ENCODE measurements around the gene LIMS1.
"Not testable (repeated sequence)": the region's sequence is repeated elsewhere in the genome, so short reads cannot be mapped to it uniquely, and the experiment has no call there.

Gene LIMS1, protein sequence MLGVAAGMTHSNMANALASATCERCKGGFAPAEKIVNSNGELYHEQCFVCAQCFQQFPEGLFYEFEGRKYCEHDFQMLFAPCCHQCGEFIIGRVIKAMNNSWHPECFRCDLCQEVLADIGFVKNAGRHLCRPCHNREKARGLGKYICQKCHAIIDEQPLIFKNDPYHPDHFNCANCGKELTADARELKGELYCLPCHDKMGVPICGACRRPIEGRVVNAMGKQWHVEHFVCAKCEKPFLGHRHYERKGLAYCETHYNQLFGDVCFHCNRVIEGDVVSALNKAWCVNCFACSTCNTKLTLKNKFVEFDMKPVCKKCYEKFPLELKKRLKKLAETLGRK

DNA sequence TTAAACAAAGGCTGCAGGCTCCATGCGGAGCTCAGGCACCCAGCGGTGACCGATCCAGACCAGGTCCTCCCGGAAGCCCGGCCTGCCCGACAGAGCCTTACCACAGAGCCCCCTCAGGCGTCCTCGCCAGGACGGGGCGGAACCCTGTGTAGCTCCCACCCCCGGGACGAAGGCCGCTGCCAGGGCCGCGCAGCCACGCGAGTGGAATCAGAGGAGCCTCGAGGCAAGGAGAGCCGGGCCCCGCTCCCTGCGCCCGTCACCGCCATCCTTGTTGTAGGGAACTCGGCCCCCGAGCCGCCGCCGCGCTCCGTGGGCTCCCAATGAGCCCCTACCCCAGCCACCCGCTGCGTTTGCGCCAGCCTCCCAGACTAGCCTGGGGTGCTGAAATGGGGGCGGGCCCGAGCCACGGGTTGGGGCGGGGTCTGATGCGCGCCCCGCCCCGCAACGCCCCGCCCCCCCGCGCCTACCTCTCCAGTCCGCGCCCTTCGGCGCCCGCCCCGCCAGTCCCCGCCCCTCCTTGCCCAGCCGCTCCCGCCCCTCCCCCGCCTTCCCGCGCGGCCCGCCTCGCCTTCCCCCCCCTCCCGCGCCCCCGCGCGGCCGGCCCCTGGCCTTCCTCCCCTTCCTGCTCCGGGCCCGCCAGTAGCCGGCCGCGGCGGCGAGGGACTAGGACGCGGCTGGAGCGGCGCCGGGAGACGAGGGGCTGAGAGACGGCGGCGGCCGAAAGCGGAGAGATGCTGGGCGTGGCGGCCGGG, at the start of gene LIMS1:
LIMS1 (plus strand) TSS at position 639 of the 752 bp plus-strand sequence; CDS start at position 732, 93 bp downstream.
- peak; percentile 87 for DNase-seq

DNA sequence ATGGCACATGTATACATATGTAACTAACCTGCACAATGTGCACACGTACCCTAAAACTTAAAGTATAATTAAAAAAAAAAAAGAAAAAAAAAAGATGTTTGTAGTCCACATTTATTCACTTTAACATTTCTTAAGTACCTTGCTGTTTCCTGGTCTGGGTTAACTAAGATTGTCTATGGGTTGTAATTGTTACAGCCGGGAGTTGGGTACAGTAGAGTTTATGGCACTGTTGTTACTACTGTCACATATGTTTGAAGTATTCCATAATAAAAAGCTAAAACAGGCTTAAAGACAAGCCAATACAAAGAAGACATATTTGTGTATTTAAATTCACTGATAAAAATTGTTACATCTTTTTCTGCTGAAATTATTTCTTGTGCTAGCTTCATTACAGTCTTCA, 49.0 kb upstream of the LIMS1 start:
- DNase-seq: no peak

DNA sequence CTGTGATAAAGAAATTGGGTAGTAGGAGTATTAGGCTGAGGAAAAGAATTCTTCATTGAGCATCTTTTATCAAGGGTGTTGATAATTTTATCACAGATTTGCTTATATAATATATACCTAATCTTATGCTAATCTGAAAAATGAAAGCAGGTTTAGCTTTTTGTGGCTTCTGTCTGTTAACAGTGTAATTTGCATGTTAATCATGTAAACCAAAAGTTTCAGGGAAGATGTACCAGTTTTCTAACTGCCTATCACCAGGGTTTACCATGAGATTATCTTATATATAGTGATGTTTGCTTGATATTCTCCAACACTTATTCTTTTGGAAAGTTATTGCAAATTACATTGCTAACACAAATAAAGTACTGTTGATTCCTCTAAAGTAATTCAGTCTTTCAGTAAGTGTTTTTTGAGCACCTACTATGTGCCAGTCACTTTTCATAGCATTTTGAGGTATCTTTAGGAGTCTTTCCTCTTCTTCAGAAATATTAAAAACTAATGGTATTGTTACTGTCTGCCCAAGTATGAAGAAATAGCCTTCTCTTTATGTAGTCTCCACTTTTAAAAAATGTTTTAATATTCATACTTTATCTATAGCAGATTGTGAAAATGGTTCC, 43.7 kb upstream of the LIMS1 start:
- DNase-seq: no peak

DNA sequence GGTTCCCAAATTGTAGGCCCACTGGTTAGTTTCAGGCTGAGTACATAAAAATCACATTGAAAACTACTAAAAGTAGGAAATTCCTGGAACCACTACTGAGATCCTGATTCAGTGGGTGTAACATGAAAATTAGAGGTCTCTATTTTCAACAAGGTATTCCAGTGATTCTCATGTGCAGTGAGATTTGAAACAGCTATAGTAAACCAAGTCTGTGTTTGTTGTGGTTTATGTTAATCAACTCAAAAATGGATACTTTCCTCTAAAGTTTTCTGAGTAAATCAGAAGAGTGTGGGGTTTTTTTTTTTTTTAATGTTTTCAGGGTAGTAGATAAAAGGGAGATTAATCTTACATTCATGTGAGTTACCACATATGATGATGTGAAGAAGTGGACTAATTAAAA, 42.4 kb upstream of the LIMS1 start:
- DNase-seq: no peak

DNA sequence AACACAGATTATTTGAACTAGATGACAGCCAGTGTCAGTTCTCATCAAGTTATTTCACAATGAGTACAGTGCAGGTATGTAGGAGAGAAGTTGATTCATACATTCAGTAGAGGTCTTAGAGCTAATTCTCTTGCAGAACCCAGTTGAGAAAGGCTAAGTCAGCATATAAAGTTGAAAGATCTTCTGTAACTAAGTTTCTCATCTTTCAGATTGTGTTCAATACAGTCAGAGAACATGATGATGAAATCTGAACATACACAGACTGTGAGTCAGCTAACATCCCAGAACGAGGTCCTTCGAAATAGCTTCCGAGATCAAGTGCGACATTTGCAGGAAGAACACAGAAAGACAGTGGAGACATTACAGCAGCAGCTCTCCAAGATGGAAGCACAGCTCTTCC, 41.9 kb upstream of the LIMS1 start:
- no peak for DNase-seq

DNA sequence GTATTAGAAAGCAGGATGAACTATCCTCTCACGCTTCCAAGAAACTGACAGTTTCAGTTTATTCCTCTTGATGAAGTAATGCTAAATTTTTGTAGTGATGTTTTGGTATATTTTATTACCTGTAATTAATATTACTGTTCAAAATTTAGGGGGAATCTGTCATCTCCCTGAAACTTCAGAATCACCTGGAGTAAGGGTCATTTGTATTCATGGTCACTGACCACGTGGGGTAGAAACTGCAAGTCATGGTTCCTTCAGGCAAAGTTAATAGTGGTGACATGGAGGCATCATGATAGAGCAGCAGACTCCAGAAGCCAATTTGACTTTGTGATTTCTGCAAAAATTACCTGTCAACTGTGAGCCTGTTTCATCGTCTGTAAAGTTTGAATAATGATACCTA, 38.1 kb upstream of the LIMS1 start:
- not testable (repeated sequence) for DNase-seq

DNA sequence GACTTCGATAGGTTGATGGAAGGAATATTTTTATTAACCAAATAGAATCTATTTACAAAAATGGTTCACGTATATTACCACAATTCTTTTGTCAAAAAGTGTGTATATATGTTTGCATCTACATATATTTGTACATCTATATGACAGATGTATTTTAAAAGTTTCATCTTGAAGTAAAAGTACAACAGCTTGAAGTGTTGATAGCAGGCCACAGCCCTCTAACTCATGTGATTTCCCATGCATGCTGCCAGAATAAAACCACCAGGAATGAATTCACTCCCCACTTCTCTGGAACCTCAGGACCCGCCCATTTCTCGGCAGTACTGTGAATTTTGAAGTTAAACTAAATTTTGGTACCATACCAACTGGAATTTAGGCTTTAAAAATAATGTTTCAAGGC, 26.6 kb upstream of the LIMS1 start:
- not testable (repeated sequence) for DNase-seq

DNA sequence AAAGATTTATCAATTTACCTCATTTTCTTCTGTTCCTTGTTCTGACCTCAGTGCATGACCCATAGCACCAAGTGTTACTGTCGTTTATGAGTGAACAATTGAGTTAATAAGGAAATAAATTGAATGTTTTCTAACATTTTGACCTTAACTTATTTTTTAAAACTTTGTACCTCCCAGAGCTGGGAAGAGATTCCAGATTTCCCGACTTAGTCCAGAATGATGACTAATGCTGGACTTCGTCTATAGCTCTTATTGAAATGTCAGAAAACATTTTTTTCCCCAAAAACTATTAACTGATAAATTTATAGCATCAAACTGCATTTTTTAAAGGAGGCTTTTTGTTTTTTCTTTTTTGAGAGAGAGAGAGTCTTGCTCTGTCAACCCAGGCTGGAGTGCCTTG, 21.8 kb upstream of the LIMS1 start:
- not testable (repeated sequence) for DNase-seq

DNA sequence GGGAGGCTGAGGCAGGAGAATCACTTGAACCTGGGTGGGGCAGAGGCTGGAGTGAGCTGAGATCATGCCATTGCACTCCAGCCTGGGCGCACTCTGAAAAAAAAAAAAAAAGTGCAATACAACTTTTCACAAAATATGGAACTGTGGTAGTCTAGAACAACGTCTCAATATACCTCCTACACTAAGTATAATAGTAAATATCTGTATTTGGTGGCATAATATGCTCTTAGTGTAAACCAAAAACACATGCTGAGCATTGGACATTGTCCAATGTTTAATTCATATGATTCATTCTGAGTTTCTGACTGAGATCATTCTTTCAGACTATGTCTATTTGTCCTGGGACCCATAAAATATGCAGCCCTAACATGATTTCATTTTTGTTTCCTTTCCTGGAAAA, 19.8 kb upstream of the LIMS1 start:
- not testable (repeated sequence) for DNase-seq

DNA sequence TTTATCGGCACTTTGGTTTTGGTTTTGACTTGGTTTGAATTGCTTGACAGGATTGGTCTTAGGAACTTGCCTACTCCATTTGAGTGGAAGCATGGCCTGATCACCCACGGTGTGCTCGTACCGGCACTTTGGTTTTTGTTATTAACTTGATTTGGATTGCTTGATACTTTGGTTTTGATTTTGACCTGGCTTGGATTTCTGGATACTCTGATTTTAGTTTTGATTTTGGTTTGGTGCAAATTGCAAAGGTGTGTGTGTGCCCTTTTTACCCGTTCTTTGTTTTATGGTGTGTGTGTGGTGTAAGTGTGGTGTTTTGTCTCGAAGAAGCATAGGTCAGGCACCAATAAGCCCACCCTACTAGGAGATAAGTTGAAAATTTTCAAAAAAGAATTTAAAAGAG, 9.6 kb upstream of the LIMS1 start:
- not testable (repeated sequence) for DNase-seq

DNA sequence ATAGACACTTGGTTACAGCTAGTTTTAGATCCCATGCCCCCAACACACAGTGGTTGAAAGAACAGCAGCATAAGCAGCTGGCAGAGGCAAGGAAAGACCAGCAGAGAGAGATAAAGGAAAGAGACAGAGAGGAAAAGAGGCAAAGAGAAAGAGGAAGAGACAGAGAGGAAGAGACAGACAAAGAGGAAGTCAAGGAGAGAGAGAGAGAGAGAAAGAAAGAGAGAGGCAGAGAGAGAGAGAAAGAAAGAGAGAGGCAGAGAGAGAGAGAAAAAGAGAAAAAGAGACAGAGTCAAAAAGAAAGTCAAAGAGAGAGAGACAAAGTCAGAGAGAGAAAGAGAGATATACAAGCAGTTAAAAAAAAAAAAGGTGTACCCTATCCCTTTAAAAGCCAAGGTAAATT, 9.0 kb upstream of the LIMS1 start:
- not testable (repeated sequence) for DNase-seq

DNA sequence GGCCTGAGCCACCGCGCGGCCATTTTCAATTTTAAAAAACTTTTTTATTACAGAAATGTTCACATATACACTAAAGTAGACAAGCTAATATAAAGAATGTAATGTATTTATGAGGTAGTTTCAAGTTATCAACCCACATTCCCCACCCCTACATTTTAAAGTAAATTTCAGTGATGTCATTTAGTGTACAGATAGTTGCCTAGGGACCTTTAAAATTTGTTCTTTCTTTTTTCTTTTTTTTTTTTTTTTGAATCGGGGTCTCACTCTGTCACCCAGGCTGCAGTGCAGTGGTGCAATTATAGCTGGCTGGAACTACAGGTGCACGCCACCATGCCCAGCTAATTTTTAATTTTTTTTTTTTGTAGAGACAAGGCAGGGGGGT, 2.6 kb upstream of the LIMS1 start:
- no peak for DNase-seq

DNA sequence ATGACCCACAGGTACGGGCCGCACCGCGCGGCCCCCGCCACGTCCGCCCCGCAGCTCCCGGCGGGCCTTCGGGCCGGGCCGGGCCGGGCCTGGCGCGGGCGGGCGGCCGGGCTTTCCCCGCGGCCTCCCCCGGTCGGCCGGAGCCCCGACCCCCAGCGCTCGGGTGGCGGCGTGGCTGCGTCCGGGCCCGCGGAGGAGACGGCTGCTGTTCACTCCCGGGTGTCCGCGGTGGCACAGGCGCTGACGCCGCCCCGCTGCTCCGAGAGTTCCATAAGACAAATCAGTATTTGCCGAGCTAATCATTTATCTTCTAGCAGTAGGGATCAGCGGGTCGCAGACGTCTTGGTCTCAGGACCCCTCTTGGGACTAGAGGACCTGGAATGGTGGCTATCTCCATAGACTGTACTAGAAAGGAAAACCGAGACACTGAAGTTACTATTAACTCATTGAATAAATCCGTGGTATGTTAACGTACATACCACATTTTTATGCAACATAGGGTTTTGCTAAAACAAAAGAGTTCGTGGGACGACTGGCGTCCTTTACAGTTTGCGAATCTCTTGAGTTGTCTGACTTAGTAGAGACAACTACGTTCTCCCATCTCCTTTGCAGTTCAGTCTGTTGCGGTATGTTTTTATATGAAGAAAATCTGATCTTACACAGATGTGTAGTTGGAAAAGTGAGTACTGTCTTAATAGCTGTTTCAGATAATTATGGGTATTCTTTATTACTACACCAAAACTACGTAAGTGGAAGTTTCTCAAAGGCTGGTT, 500 bp downstream of the LIMS1 start:
- DNase-seq: peak; percentile 14

DNA sequence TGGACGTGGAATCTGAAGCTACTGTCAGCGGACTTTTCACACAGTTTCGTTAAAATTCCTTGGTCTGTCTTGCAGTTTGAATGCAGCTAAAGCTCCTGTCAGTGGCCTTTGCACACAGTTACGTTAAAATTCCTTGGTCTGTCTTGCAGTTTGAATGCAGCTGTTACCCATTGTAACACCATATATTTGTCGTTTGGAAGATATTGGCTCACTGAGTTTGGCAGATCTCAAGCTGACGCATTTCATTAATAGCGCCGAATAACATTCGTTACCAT, 1.0 kb downstream of the LIMS1 start:
- DNase-seq: no peak

DNA sequence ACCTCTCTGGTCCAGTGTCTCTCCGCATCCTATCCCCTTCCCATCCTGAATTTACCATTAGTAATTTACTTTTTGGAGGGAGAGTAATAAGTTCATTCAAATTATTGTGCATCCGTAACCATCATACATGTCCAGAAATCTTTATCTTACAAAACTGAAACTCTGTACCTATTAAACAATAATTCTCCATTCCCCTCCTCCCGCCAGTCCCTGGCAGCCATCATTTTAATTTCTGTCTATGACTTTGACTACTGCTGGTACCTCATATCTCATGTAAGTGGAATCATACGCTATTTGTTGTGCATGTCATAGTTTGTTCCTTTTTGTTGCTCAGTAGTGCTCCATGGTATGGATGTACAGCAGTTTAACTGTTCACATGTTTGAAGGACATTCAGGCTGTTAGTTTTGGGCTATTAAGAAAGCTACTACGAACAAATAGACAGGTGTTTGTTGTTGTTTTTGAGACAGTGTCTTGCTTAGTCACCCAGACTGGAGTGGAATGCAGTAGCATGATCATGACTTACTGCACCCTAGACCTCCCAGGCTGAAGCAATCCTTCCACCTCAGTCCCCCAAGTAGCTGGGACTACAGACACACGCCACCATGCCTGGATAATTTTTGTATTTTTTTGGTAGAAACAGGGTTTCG, 2.0 kb downstream of the LIMS1 start:
- DNase-seq: no peak

DNA sequence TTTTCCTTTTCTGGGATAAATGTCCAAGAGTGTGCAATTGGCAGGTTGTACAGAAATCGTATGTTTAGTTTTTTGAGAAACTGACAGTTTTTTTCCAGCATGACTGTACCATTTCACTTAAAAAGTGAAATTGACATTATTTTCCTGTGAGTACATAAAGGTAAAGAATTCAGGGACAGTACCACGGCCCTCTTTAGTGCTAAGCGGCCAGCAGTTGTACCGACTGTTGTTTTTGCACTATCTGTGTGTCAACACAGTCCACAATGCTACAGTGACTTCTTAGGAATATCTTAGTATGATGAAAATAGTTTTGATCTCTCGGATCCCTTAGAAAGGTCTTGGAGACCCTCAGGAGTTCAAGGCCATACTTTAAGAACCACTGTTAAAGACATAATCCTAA, 2.6 kb downstream of the LIMS1 start:
- no peak for DNase-seq

DNA sequence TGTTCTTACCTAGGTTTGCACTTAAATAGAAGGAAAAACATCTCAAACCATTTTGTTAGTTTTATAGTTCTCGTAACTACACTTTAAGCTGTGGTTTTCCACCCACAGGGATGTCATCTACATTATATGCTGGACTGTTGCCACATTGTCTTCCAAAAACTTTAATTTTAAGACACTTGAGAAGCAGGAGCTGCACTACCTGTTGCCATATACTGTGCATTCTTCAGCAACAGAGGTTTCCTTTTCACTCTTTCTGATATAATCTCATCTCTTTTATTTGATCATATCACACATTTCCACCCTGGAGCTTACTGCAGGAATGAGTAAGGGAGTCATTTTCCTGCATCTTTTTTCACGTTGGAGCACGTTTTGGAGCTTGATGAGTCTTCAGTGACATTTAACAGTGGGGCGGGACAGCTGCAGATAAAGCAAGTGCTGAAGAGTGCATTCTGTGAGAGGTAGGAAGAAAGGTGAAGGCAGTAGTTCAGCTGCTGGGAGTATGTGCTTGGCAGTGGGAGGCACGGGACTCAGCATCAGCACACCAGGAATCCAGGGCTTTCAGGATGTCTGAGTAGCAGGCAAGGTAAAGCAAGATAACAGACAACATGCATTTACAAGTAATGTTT, 3.8 kb downstream of the LIMS1 start:
- no peak for DNase-seq

DNA sequence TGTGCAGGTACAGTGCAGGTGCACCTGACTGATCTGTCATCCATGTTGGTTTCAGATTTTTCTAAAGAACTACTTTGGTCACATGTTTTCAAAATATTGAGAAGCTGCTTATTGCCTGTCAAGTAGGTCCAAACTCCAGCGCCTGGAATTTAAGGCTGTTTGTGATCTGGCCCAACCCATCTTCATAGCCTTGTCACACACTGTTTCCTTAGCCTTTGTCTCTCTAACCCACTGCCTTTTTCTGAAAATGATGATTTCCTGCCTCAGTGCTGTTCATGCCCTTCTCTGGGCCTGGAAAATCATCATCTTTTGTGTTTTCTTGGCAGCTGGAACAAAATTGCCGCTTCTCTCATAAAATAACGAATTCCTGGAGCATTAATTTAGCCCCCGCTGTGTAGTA, 7.2 kb downstream of the LIMS1 start:
- DNase-seq: no peak

DNA sequence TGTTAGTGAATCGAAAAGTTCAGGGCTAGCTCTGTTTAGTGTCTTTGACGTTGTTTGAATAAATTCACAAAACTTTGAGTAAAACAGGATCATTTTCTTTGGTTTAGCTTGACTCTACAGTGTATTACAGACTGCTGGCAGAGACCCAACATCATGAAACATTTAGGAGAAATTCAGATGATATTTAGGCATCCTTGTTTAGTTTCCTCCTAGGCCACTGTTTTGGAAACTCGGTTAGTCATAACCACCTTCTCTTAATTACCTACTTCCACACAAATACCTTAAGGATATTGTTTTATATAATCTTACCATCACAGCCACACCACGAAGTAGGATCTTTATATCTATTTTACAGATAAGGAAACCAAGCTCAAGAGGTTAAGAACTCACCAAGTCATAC, 7.8 kb downstream of the LIMS1 start:
- no peak for DNase-seq

DNA sequence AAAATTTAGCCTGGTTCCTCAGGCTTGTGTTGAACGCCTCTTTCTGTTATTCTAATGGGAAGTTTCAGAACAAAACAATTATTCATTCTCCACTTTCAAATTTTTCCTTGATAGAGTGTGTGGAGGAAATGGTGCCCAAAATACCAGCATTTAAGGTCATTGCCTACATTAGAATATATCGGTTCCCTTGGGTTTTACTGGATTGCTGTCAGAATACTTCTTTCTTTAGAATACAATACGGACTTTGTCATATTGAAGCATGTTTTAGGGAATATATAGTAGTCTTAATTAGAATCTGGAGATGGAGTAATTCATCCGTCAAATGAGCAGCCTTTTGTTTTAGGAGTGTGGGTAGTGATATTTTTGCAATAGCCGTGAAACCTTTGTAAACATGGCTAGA, 13.3 kb downstream of the LIMS1 start:
- DNase-seq: no peak

DNA sequence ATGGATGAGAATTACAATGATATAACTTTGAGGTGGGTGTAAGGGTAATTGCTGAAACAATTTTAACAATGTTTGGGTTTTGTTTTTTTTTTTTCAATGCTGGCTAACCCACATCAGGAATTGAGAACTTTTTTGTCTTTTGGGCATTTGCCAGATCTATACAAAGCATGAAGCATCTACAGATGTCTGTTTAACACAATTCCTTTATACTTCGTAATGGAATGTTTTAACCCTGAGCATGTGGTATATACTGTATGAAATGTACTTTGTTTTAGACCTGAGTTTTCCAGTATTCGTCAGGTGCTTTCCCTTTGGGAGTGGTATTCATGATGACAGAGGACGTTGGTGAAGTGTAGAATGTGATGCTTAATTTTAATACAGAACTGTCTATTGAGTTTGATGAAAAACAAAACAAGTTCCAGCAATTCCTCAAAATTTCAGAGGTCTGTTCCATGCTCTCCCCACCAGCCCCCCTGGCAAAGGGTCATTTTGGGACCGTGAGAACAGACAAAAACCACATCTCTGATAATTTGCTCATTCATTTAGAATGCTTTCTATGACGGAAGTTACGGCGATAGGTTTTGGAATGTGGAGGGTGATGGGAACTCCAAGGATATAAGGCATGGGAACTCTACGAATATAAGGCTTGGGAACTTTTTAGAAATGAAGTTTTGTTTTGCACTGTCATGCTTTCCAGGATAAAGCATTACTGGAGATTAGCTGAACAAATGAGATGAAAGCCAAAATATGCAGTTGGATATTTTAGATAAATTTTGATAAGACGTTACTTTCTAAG, 14.1 kb downstream of the LIMS1 start:
- no peak for DNase-seq

DNA sequence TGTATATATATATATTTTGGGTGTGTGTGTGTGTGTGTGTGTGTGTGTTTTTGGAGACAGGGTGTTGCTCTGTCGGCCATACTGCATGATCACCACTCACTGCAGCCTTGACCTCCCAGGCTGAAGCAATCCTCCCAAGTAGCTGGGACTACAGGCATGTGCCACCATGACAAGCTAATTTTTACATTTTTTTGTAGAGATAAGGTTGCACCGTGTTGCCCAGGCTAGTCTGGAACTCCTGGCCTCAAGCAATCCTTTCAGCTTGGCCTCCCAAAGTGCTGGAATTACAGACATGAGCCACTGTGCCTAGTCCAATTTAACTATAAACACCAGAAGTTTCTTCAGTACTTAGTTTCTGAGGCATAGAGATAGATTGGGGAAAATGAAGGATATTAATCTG, 18.3 kb downstream of the LIMS1 start:
- DNase-seq: no peak

All from stimulated activated naive CD4-positive, alpha-beta T cell treated with Interleukin-2 at 50 U/mL for 16 hours (primary cell).